Chondrocyte (in vitro differentiated cells): ENCODE measurements around the gene FERMT1. TPM values are rescaled to one million over a fixed set of nuclear protein-coding genes. Genes with fewer than 3 reads are reported as not detected.

Source experiments
- DNase-seq: peaks from one replicate; pipeline ENCODE4 v3.0.0; 2021; ENCODE audit warnings: mixed read lengths, low spot score
- H3K27ac Mint-ChIP-seq: one replicate; pipeline ENCODE4 v1.8.0; 2021; ENCODE audit warnings: mild to moderate bottlenecking, moderate library complexity, mixed read lengths; ENCODE audit not compliant: unreplicated experiment
- H3K27me3 Mint-ChIP-seq: 2 replicates; pipeline ENCODE4 v1.8.0; 2021; ENCODE audit warnings: low read depth, mixed read lengths
- H3K36me3 Mint-ChIP-seq: 2 replicates; pipeline ENCODE4 v1.8.0; 2021; ENCODE audit warnings: low read depth, mixed read lengths
- H3K4me1 Mint-ChIP-seq: 2 replicates; pipeline ENCODE4 v1.8.0; 2021; ENCODE audit warnings: low read depth, mild to moderate bottlenecking, mixed read lengths
- H3K4me3 Mint-ChIP-seq: one replicate; pipeline ENCODE4 v1.8.0; 2021; ENCODE audit warnings: mild to moderate bottlenecking, moderate library complexity, mixed read lengths; ENCODE audit not compliant: unreplicated experiment
- H3K9me3 Mint-ChIP-seq: 2 replicates; pipeline ENCODE4 v1.8.0; 2021; ENCODE audit warnings: low read depth, mixed read lengths
- total RNA-seq: library from RNA; stranded (reverse); gene quantifications from 3 replicates; pipeline ENCODE4 v1.2.1, GENCODE V29; 2021
- TF ChIP-seq, protein P1 (sequence below): fragments of 200-600 bp; sonication (generic); IDR thresholded peaks from 2 replicates; pipeline ENCODE4 v1.5.0; 2021; ENCODE audit warnings: antibody characterized with exemption, mild to moderate bottlenecking, moderate library complexity

The FERMT1 gene
- total RNA-seq, 1 donor from 2014 or later = 0.52 TPM

DNA sequence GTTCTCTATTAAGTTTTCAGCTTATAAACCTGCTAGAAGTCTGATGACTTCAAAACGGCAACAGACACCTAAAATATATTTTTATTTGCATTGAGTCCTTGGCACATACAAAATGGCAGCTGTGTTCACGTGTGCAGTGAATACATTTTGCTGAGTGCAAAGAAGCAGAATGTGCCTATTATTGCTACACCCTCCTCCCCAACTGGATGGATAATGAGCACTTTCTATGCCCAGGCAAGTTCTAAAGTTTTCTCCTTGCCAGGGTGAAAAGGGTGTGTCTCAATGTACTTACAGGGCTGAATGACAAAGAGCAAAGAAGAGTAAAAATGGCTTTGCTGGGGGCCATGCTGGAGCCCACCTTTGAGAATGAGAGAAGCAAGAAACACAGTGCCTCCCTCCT, 4.0 kb upstream of the FERMT1 start:
- Mint-ChIP-seq H3K9me3 (no peaks in the 10 kb centered on the region), H3K4me1 (peaks cover 13% of the 10 kb centered on the region), H3K27me3 (peaks cover 23% of the 10 kb centered on the region), H3K27ac (no peak overlapping the region), H3K4me3 (no peak overlapping the region), H3K36me3 (no peaks in the 10 kb centered on the region)
- TF ChIP-seq, protein P1, sequence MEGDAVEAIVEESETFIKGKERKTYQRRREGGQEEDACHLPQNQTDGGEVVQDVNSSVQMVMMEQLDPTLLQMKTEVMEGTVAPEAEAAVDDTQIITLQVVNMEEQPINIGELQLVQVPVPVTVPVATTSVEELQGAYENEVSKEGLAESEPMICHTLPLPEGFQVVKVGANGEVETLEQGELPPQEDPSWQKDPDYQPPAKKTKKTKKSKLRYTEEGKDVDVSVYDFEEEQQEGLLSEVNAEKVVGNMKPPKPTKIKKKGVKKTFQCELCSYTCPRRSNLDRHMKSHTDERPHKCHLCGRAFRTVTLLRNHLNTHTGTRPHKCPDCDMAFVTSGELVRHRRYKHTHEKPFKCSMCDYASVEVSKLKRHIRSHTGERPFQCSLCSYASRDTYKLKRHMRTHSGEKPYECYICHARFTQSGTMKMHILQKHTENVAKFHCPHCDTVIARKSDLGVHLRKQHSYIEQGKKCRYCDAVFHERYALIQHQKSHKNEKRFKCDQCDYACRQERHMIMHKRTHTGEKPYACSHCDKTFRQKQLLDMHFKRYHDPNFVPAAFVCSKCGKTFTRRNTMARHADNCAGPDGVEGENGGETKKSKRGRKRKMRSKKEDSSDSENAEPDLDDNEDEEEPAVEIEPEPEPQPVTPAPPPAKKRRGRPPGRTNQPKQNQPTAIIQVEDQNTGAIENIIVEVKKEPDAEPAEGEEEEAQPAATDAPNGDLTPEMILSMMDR = no peak
- no peak for DNase-seq

DNA sequence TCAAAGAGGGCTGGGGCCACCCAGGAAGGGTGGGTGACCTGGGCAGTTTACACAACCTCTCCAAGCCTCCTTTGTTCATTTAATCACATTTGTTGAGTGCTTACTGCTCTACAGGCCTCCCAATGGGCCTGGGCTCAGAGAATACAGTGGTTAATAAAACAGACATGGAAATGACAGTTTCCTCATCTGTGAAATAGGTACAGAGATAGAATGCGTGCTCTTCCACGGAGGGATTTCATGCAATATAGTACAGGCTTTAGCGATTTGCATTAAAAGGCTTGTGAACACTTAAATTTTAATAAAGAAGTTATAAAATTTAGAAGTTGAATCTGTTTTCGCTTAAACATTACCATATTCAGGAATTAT, 802 bp upstream of the FERMT1 start:
- H3K27ac Mint-ChIP-seq = no peak overlapping the region
- H3K36me3 Mint-ChIP-seq = no peaks in the 10 kb centered on the region
- peak overlapping the region; percentile 73 for H3K4me3 Mint-ChIP-seq

DNA sequence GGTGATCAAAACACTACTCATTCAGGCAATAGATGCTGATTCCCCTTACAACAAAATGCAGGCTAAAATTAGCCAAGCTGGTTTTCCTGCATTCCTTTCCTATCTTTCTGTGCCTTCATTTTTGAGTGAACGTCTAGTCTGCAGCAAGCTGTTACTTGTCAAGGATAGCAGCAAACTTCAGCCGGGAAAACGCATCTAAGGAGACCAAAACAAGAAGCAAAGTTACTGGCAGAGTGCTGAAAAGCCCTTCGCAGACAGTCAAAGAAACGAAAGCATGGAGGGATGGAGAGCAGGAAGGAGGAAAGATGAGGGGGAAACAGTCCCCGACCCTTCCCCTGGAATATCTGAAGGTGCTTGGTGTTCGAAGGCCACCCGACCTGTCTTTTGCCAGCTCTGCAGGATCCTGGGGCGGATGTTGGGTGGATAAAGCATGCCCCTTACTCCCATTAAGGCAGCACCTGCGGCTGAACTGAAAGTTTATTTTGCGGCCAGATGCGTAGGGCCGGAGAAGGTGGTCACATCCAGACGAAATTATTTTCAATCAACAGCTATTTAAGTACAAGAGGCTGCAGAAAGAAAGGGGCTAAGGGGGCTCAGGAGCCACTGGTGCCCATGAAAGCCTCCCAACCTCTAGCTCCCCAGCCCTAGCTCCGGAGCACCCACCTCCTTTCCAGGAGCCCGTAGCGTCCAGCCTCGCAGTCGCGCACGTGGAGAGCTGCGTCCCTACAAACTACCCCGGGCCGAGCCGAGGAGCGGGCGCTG, 538 bp downstream of the FERMT1 start:
- TF ChIP-seq, protein P1 = no peak
- no peak for DNase-seq
- Mint-ChIP-seq H3K4me1 (peaks cover 13% of the 10 kb centered on the region), H3K27me3 (peaks cover 18% of the 10 kb centered on the region), H3K4me3 (peak overlapping the region; percentile 55), H3K9me3 (no peaks in the 10 kb centered on the region), H3K36me3 (no peaks in the 10 kb centered on the region), H3K27ac (no peak overlapping the region)

More for the DNA sequence above, 802 bp upstream of the FERMT1 start:
- no peak for DNase-seq
- Mint-ChIP-seq H3K9me3 (no peaks in the 10 kb centered on the region), H3K4me1 (peaks cover 13% of the 10 kb centered on the region), H3K27me3 (peaks cover 28% of the 10 kb centered on the region)
- TF ChIP-seq, protein P1 = no peak

DNA sequence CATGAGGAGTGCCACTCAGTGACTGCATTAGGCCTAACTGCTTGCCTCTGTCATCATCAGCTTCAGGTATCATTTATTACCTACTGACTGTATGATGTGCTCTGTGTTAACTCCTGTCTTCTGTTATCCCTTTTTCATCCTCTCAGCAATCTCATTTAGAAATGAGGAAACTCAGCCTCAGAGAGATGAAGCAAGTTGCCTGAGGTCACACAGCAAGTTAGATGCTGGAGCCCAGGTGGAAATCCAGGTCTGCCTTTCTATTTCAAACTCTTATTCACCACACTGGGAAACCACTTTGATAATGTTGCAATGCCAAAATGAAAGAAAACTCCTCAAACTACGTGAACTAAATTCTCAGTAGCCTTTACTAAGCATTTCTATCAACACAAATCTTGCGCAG, 1.3 kb downstream of the FERMT1 start:
- Mint-ChIP-seq H3K27me3 (peaks cover 11% of the 10 kb centered on the region), H3K4me1 (peaks cover 13% of the 10 kb centered on the region), H3K36me3 (no peaks in the 10 kb centered on the region), H3K27ac (no peak overlapping the region), H3K9me3 (no peaks in the 10 kb centered on the region), H3K4me3 (no peak overlapping the region)
- DNase-seq = no peak
- TF ChIP-seq, protein P1 = no peak

DNA sequence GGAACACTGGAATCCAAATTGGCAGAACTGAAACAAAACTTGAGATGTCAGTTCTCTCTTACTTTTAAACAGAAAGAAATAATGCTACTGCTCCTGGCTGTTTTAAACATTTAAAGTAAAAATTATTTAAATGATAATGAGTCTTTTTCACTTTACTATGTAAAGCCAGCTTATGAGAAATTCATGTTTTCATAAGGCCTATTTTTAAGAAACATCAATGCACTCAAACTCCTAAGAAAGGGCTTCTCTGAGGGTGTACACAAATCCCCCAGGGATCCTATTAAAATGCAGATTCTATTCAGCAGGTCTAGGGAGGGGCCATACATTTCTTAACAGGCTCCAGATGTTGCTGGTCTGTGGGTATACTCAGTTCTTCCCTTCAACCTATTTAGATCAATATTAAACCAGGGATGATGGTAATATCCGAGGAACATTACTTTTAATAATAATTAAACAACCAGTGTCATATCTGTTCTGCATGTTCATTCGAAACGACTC, 2.3 kb downstream of the FERMT1 start:
- no peak overlapping the region for H3K27ac Mint-ChIP-seq
- peaks cover 13% of the 10 kb centered on the region for H3K4me1 Mint-ChIP-seq
- no peaks in the 10 kb centered on the region for H3K36me3 Mint-ChIP-seq
- H3K4me3 Mint-ChIP-seq = no peak overlapping the region
- no peak for DNase-seq
- peaks cover 10% of the 10 kb centered on the region for H3K27me3 Mint-ChIP-seq
- H3K9me3 Mint-ChIP-seq = no peaks in the 10 kb centered on the region
- TF ChIP-seq, protein P1 = no peak
